Heart left ventricle (tissue), 16 donors: ENCODE measurements around the gene DHX36. TPM values are rescaled to one million over a fixed set of nuclear protein-coding genes. Genes with fewer than 3 reads are reported as not detected.

Experiments used
- ATAC-seq, 4 donors: fragments of 200-7000 bp; cut with Tn5 transposase; one replicate each; pipeline ENCODE4 v1.9.1; 2020 to 2022; ENCODE audit warnings: moderate library complexity in 4 of 4, mild to moderate bottlenecking in 3 of 4, moderate number of reproducible peaks in 1 of 4
- DNase-seq, 5 donors: peaks; one replicate each; pipeline ENCODE4 v3.0.0-alpha.2; 2020
- H3K27ac ChIP-seq, 12 donors: fragments of 200-600 bp; sonication (generic) in 4 of 12; one replicate each; pipeline versions ENCODE4 v1.5.0 to v1.8.0; 2016 to 2022; ENCODE audit warnings: mild to moderate bottlenecking in 2 of 12
- H3K27me3 ChIP-seq, 9 donors: fragments of 200-600 bp; sonication (generic) in 2 of 9; one replicate each; pipeline versions ENCODE4 v1.5.1 to v1.8.0; 2016 to 2022; ENCODE audit warnings: mild to moderate bottlenecking in 3 of 9
- H3K36me3 ChIP-seq, 9 donors: fragments of 200-600 bp; sonication (generic) in 2 of 9; one replicate each; pipeline versions ENCODE4 v1.5.0 to v1.8.0; 2018 to 2022; ENCODE audit warnings: mild to moderate bottlenecking in 2 of 9
- H3K4me1 ChIP-seq, 12 donors: fragments of 200-600 bp; sonication (generic) in 4 of 12; one replicate each; pipeline versions ENCODE4 v1.5.0 to v1.8.0; 2016 to 2022; ENCODE audit warnings: mild to moderate bottlenecking in 3 of 12
- H3K4me3 ChIP-seq, 12 donors: fragments of 200-600 bp; sonication (generic) in 4 of 12; one replicate each; pipeline versions ENCODE4 v1.5.0 to v1.8.0; 2017 to 2022; ENCODE audit warnings: mild to moderate bottlenecking in 9 of 12, moderate library complexity in 4 of 12
- H3K9me3 ChIP-seq, 12 donors: fragments of 200-600 bp; sonication (generic) in 4 of 12; one replicate each; pipeline versions ENCODE4 v1.5.0 to v1.8.0; 2016 to 2022; ENCODE audit warnings: mild to moderate bottlenecking in 1 of 12
- POLR2A ChIP-seq, 2 donors: fragments of 450-650 bp; IDR thresholded peaks; one replicate each; pipeline ENCODE4 v1.6.1; 2017; ENCODE audit warnings: antibody characterized with exemption in 2 of 2, mild to moderate bottlenecking in 2 of 2, moderate library complexity in 2 of 2
- WGBS, 4 donors: extraction: QIAGEN DNeasy Blood & Tissue Kit in 2 of 4; methylation state at CpG; one replicate each; pipeline versions ENCODE4 v1.1.5 to v1.1.7; 2013 to 2018; 5-methylcytosine and 5-hydroxymethylcytosine counted together
- intact Hi-C, 10 donors: fragments of 100-400 bp; cut with DNase I; formaldehyde crosslinking; loops; one replicate each; pipeline versions ENCODE4 v1.11.1 to v1.14.2; 2022
- polyA plus RNA-seq, 2 donors: library from polyadenylated mRNA; stranded (reverse); fragments of 200-250 nt; gene quantifications; one replicate each; pipeline ENCODE4 v1.2.3, GENCODE V29; 2013
- total RNA-seq, 9 donors: library from RNA; depleted of rRNA in 2 of 9; stranded (reverse); fragments of >200 nt in 2 of 9; fragmentation: NEBNext Ultra II Directional in 3 of 9; extraction: Animal tissue kit (Norgen Biotek cat#: 25700) in 3 of 9; gene quantifications; one replicate each; pipeline versions ENCODE4 v1.1.0 to v1.2.4, GENCODE V29; 2016 to 2023
- TF ChIP-seq, protein P1 (sequence below), 12 donors: fragments of 200-600 bp; sonication (generic) in 4 of 12; IDR thresholded peaks; one replicate each; pipeline versions ENCODE4 v1.5.0 to v1.8.0; 2018 to 2022; ENCODE audit warnings: antibody characterized with exemption in 12 of 12, mild to moderate bottlenecking in 5 of 12
- donor health status: ischemic (EF 13 %, LVEDD 7.1; RV severe dilation, severe dysfunction).
- donor health status: healthy with polysubstance abuse.
- donor health status: DM: no; HTN: yes; CAD: no.
- donor health status: DM: no; HTN: no; CAD: no.
- donor health status: ischemic (EF 25% LVEDD 6.9; RV normal size, moderate dysfunction).
- donor health status: ischemic (EF 25% LVEDD 5.7; RV mildly dilated, moderate dysfunction).
- donor health status: healthy.
- donor health status: DM: yes; HTN: yes; CAD: no.
- donor health status: ischemic (EF 35%, LVEDD 5.7; RV mildly dilated, moderate dysfunction).
- donor health status: nonischemic (EF 11% LVEDD 7.7; RV severe dilation, severe dysfunction).
- donor health status: DM: yes; HTN: yes; CAD: no.
- donor health status: PGD.
- donor health status: ischemic (EF 29% LVEDD 5.4; RV normal size, mild dysfunction).
- donor health status: nonischemic (EF 23%, LVEDD 6.1; RV moderate dilation, normal function).

Gene DHX36
- total and polyA plus RNA-seq, 11 donors: 20.4 to 50.0 (median 34.2) TPM

DNA sequence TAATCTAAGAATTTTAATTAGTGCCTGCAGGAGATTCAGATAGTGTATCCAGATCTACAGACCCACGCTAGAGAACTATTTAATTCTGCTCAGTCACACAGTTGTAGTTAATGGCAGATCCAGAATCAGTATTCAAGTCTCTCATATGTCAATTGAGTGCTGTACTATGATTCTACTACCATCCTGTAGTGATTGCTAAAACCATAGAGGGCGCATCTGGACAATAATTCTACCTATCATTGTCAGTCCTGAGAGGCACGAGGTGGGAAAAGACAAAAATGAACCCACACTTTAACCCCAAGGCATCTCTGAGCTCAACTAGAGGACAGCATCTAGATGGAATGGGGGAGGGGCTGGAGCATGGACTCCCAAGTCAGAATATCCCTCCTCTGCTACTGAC is 22.7 kb downstream of the DHX36 start:
- no peak overlapping the region for H3K27ac ChIP-seq
- no peak overlapping the region for H3K4me3 ChIP-seq
- H3K4me1 ChIP-seq: no peaks in the 10 kb centered on the region
- TF ChIP-seq, protein P1, sequence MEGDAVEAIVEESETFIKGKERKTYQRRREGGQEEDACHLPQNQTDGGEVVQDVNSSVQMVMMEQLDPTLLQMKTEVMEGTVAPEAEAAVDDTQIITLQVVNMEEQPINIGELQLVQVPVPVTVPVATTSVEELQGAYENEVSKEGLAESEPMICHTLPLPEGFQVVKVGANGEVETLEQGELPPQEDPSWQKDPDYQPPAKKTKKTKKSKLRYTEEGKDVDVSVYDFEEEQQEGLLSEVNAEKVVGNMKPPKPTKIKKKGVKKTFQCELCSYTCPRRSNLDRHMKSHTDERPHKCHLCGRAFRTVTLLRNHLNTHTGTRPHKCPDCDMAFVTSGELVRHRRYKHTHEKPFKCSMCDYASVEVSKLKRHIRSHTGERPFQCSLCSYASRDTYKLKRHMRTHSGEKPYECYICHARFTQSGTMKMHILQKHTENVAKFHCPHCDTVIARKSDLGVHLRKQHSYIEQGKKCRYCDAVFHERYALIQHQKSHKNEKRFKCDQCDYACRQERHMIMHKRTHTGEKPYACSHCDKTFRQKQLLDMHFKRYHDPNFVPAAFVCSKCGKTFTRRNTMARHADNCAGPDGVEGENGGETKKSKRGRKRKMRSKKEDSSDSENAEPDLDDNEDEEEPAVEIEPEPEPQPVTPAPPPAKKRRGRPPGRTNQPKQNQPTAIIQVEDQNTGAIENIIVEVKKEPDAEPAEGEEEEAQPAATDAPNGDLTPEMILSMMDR (IDR thresholded peaks at IDR 0.05): no peak
- TF ChIP-seq POLR2A (IDR thresholded peaks at IDR 0.05): no peak
- no peak for ATAC-seq
- DNase-seq: no peak
- H3K27me3 ChIP-seq: no peaks in the 10 kb centered on the region
- H3K9me3 ChIP-seq: no peaks in the 10 kb centered on the region
- WGBS, 4 donors: 79 to 89% (median 85%) methylated on average over 3 of the region's 3 CpGs
- peaks cover 0 to 100% (median 97%) of the 10 kb centered on the region in 9 donors for H3K36me3 ChIP-seq
- intact Hi-C loops: no loop called here

DNA sequence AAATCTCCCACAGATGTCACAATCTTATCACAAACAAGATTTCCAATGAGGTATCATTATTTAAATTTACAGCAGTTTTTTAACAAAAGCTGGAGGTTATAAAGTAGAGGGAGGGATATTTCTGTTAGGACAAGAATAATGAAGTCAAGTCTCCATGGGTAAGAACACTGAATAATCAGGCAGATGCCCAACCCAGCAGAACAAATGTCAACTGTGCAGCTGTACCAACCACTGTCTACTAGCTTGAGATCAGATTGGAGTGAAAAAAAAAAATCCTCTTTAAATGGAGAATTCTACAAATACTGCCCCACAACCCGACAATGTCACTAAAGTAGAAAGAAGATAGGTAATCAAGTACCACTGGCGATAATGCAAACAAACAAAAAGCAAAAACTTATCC is 30.3 kb downstream of the DHX36 start:
- no peak for TF ChIP-seq POLR2A (IDR thresholded peaks at IDR 0.05)
- TF ChIP-seq, protein P1 (IDR thresholded peaks at IDR 0.05): no peak

DNA sequence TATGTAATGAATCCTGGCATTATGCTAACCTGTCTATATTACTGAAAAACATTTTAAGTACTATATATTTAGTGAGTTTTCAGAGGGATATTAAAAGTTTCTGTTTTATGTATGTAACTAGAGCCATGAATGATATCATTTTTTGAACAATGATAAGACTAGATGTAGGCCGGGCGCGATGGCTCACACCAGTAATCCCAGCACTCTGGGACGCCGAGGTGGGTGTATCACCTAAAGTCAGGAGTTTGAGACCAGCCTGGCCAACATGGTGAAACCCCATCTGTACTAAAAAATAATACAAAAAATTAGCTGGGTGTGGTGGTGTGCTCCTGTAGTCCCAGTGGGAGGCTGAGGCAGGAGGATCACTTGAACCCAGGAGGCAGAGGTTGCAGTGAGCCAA is 34.1 kb downstream of the DHX36 start:
- TF ChIP-seq POLR2A (IDR thresholded peaks at IDR 0.05): no peak
- TF ChIP-seq, protein P1 (IDR thresholded peaks at IDR 0.05): no peak
- H3K4me1 ChIP-seq: peaks cover 0 to 3% (median 0%) of the 10 kb centered on the region in 12 donors
- no peaks in the 10 kb centered on the region for H3K9me3 ChIP-seq
- no peak overlapping the region for H3K4me3 ChIP-seq
- ATAC-seq (no peak), DNase-seq (no peak)
- H3K27me3 ChIP-seq: no peaks in the 10 kb centered on the region
- 94 to 100% (median 99%) methylated on average over 5 of the region's 5 CpGs for WGBS, 4 donors
- intact Hi-C loops: no loop called here
- peaks cover 0 to 96% (median 95%) of the 10 kb centered on the region in 9 donors for H3K36me3 ChIP-seq
- H3K27ac ChIP-seq: no peak overlapping the region

More for the DNA sequence above, 30.3 kb downstream of the DHX36 start:
- WGBS, 4 donors: 95 to 100% (median 96%) methylated on average over 2 of the region's 2 CpGs
- Histone ChIP-seq H3K9me3 (no peaks in the 10 kb centered on the region), H3K27me3 (no peaks in the 10 kb centered on the region), H3K36me3 (peaks cover 0 to 97% (median 96%) of the 10 kb centered on the region in 9 donors), H3K27ac (no peak overlapping the region), H3K4me3 (no peak overlapping the region), H3K4me1 (no peaks in the 10 kb centered on the region)
- intact Hi-C loops: no loop called here
- ATAC-seq: no peak
- DNase-seq: no peak

DNA sequence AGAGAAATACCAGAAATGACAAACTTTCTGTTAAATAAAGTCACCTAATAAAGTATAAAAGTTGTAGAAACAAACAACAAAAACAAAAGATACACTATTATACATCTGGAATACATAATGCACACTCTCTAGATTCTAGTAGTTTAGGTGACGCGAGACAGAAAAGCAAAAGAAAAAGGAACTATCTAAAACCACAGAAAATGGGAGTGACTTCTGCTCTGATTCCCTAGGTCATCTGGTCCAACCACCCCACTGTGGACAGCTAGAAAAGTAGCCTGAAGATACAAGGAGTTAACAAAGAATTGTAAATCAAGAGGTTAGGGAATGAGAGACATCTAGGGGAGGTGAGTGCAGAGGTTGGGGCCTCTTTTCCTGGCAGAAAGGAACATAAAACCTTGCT is 39.1 kb downstream of the DHX36 start:
- TF ChIP-seq, protein P1 (IDR thresholded peaks at IDR 0.05): no peak
- no peak for TF ChIP-seq POLR2A (IDR thresholded peaks at IDR 0.05)
- H3K27me3 ChIP-seq: no peaks in the 10 kb centered on the region
- DNase-seq (no peak), ATAC-seq (no peak)
- H3K36me3 ChIP-seq: peaks cover 0 to 99% (median 98%) of the 10 kb centered on the region in 9 donors
- WGBS, 4 donors: 88 to 91% (median 89%) methylated on average over 2 of the region's 2 CpGs
- H3K9me3 ChIP-seq: no peaks in the 10 kb centered on the region
- peaks cover 0 to 7% (median 0%) of the 10 kb centered on the region in 12 donors for H3K4me1 ChIP-seq
- no peak overlapping the region for H3K27ac ChIP-seq
- intact Hi-C loops: no loop called here
- H3K4me3 ChIP-seq: no peak overlapping the region
